HEK293T (cell line): ENCODE measurements around the gene C10orf71.

Source experiments
- CTCF ChIA-PET: fragments of 350-600 bp; formaldehyde crosslinking; extraction: SDS; loops from one replicate; lab custom pipeline; 2021; ENCODE audit warnings: antibody characterized with exemption, inconsistent platforms; lab: Yijun Ruan, JAX
- POLR2A ChIA-PET: fragments of 350-600 bp; formaldehyde crosslinking; extraction: SDS; loops from one replicate; lab custom pipeline; 2020; ENCODE audit warnings: antibody characterized with exemption, inconsistent platforms; lab: Yijun Ruan, JAX
- DNase-seq: peaks from one replicate; pipeline ENCODE4 v3.0.0; 2012; ENCODE audit warnings: mixed read lengths; ENCODE audit errors: extremely low spot score
- ARNT ChIP-seq: fragments of 450-650 bp; IDR thresholded peaks from 2 replicates; pipeline ENCODE4 v1.6.1; 2017; ENCODE audit warnings: mild to moderate bottlenecking
- BHLHE40 ChIP-seq: fragments of 450-650 bp; IDR thresholded peaks from 2 replicates; pipeline ENCODE4 v1.6.1; 2016; ENCODE audit warnings: mild to moderate bottlenecking, moderate library complexity, borderline replicate concordance
- CTBP1 ChIP-seq: fragments of 450-650 bp; IDR thresholded peaks from 2 replicates; pipeline ENCODE4 v1.6.1; 2016; ENCODE audit warnings: borderline replicate concordance
- ELF4 ChIP-seq: fragments of 450-650 bp; IDR thresholded peaks from 2 replicates; pipeline ENCODE4 v1.6.1; 2017; ENCODE audit warnings: antibody characterized with exemption
- FOXA1 ChIP-seq: fragments of 450-650 bp; IDR thresholded peaks from 2 replicates; pipeline ENCODE4 v1.6.1; 2016; ENCODE audit warnings: mild to moderate bottlenecking
- FOXK2 ChIP-seq: fragments of 450-650 bp; IDR thresholded peaks from 2 replicates; pipeline ENCODE4 v1.6.1; 2016; ENCODE audit warnings: mild to moderate bottlenecking
- FOXM1 ChIP-seq: fragments of 450-650 bp; IDR thresholded peaks from 2 replicates; pipeline ENCODE4 v1.6.1; 2017; ENCODE audit warnings: mild to moderate bottlenecking, borderline replicate concordance
- HDGF ChIP-seq: fragments of 450-650 bp; IDR thresholded peaks from 2 replicates; pipeline ENCODE4 v1.6.1; 2017; ENCODE audit warnings: antibody characterized with exemption, borderline replicate concordance
- L3MBTL2 ChIP-seq: fragments of 450-650 bp; conservative IDR thresholded peaks from 2 replicates; pipeline ENCODE4 v1.6.1; 2016; ENCODE audit warnings: mild to moderate bottlenecking
- LEF1 ChIP-seq: fragments of 450-650 bp; IDR thresholded peaks from 2 replicates; pipeline ENCODE4 v1.6.1; 2017; ENCODE audit warnings: mild to moderate bottlenecking, borderline replicate concordance
- NFRKB ChIP-seq: fragments of 450-650 bp; IDR thresholded peaks from 2 replicates; pipeline ENCODE4 v1.6.1; 2016; ENCODE audit warnings: mild to moderate bottlenecking, moderate library complexity
- PKNOX1 ChIP-seq: fragments of 450-650 bp; IDR thresholded peaks from 2 replicates; pipeline ENCODE4 v1.6.1; 2016
- SP1 ChIP-seq: fragments of 450-650 bp; IDR thresholded peaks from 2 replicates; pipeline ENCODE4 v1.6.1; 2017
- SUZ12 ChIP-seq: fragments of 450-650 bp; IDR thresholded peaks from 2 replicates; pipeline ENCODE4 v1.6.1; 2016; ENCODE audit warnings: mild to moderate bottlenecking
- TARDBP ChIP-seq: fragments of 450-650 bp; IDR thresholded peaks from 2 replicates; pipeline ENCODE4 v1.6.1; 2016
- ZNF384 ChIP-seq: fragments of 450-650 bp; IDR thresholded peaks from 2 replicates; pipeline ENCODE4 v1.6.1; 2016

The C10orf71 gene

GRCh38 chr10:49323171-49323895 lies 24.4 kb downstream of the C10orf71 start:
- ChIA-PET CTCF (interaction anchor here (0.8 kb wide), 1 partner anchor 29 kb away, joined by 3 read pairs; no protein-coding TSS in a partner anchor), POLR2A (no interaction called here)
- DNase-seq: no peak
- TF ChIP-seq CTBP1: no peak

DNA sequence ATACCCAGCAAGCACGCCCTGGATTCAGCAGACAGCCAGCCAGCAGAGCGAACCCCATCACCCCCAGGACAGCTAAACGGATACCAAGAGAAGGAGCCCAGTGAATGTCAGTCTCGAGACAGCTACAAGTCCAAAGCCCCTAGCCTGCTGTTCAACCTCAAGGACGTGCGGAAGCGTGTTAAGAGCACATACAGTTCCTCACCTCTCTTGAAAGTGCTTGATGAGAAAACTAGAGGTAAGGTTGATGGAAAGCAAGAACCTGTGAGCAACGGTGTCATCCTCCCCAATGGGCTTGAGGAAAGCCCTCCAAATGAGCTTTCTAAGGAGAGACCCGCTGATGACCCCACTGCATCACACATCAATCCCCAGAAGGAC lies 24.9 kb downstream of the C10orf71 start:
- ChIA-PET POLR2A (no interaction called here), CTCF (interaction anchor here (0.8 kb wide), 1 partner anchor 29 kb away, joined by 3 read pairs; no protein-coding TSS in a partner anchor)
- no peak for DNase-seq
- TF ChIP-seq HDGF: no peak
- TF ChIP-seq ELF4: no peak
- no peak for TF ChIP-seq BHLHE40
- TF ChIP-seq L3MBTL2: no peak
- no peak for TF ChIP-seq FOXK2
- TF ChIP-seq SP1: no peak
- TF ChIP-seq PKNOX1: no peak
- TF ChIP-seq FOXA1: no peak
- TF ChIP-seq TARDBP: no peak
- TF ChIP-seq NFRKB: no peak
- no peak for TF ChIP-seq LEF1

DNA sequence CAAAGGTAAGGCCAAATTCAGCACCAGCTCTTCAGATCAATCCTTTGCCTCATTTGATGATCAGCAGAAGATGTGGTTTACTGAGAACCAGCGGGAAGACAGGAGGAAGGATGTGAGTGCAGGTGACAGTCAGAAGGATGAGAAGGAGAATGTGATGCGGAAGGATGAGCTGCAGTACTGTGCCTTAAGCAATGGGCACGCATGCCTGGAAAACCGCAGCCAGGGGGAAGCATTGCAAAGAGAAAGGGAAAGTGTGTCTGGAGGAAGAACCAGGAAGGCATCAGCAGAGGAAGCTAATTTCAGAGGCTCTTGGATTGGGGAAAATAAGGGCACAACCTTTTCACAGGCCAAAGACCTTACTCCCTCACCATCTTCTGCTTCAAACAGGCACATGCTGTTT lies 25.7 kb downstream of the C10orf71 start:
- CTCF ChIA-PET: no interaction called here
- no peak for DNase-seq
- POLR2A ChIA-PET: no interaction called here
- no peak for TF ChIP-seq L3MBTL2
- TF ChIP-seq FOXK2: no peak
- no peak for TF ChIP-seq CTBP1
- no peak for TF ChIP-seq HDGF
- TF ChIP-seq FOXA1: no peak
- no peak for TF ChIP-seq SP1
- no peak for TF ChIP-seq ARNT
- TF ChIP-seq BHLHE40: no peak
- no peak for TF ChIP-seq NFRKB

DNA sequence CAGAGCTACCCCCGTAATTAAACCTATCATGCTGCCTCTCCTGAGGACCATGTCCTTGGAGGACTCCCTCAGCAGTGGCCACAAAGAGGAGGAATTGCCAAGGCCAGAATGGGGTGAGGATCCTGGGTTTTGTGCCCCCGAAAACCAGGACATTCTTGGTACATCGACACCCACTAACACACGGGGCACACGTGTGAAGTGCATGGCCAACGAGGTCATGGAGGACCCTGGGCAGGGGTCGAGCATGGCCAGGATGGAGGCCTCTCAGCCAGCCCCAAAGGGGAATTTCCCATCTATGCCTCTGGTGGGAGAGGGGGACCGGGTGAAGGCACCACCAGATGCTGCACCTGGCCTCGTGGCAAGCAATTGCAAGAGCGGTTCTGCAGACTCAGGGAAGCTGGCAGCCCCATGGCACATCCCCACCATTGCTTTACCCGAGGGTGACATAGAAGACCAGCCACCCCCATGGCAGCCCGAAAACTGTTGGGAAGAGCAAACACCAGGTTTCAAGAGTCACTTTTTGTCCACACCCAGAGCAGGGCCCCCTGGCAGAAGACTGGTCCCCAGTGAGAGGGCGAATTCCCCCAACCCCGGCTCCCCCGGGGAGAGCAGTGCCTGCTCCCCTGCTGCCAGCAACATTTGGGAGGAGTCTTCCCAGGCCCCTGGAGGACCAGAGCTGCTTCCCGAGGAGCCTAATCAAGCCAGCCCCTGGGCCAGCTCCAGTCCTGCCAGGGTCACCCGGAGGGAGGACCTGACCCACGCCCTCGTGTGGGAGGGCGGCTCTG lies 26.4 kb downstream of the C10orf71 start:
- DNase-seq: no peak
- CTCF ChIA-PET: no interaction called here
- POLR2A ChIA-PET: no interaction called here
- TF ChIP-seq BHLHE40 (no peak), ARNT (no peak), FOXA1 (no peak)

DNA sequence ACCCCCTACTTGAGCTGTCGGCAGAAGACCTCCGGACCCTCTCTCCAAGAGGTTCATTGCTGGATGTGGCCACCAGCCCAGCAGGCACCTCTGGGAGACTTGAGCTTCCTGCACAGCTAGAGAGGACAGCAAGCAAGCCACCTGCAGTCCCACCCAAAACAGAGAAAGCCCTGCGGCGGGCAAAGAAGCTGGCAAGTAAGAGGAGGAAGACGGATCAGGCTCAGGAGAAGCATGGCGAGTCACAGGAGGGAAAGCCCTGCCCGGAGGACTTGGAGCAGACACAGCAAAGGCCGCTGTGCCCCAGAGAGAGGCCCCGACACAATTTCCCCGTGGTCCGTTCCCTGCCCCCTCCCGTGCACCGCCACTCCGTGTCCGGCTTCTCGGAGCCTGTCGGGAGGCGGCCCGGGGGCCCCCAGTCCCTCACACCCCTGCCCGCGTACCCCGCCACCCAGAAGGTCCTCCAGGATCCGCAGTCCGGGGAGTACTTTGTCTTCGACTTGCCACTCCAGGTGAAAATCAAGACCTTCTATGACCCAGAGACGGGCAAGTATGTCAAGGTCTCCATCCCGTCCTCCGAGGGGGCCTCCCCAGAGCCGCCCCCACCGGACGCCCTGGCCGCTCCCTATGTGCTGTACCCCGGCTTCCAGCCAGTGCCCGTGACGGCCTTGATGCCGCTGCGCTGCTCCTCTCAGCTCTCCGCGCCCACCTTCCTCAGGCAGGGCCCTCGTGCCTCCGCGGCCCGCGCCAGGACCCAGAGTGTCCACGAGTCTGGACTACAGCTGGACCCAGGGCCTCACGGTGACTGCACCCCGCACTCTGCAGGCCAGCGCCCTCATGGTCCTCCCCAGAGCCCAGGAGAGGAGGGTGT lies 27.2 kb downstream of the C10orf71 start:
- ChIA-PET POLR2A (no interaction called here), CTCF (no interaction called here)
- TF ChIP-seq NFRKB (no peak), ARNT (no peak), L3MBTL2 (no peak), SUZ12 (no peak), FOXM1 (no peak), LEF1 (no peak), BHLHE40 (no peak), PKNOX1 (no peak), SP1 (no peak), ZNF384 (no peak), FOXK2 (no peak), FOXA1 (no peak), CTBP1 (no peak), TARDBP (no peak)
- no peak for DNase-seq

- ChIA-PET CTCF (no interaction called here), POLR2A (no interaction called here)
- DNase-seq: no peak
- TF ChIP-seq SUZ12: no peak
- TF ChIP-seq HDGF: no peak
- no peak for TF ChIP-seq TARDBP
- TF ChIP-seq SP1: no peak
- TF ChIP-seq FOXK2: no peak
- no peak for TF ChIP-seq NFRKB
- TF ChIP-seq FOXM1: no peak
- no peak for TF ChIP-seq BHLHE40
- TF ChIP-seq CTBP1: no peak
- no peak for TF ChIP-seq ZNF384
- TF ChIP-seq ARNT: no peak
- no peak for TF ChIP-seq ELF4
- no peak for TF ChIP-seq LEF1
- TF ChIP-seq PKNOX1: no peak
- TF ChIP-seq FOXA1: no peak
These were observed 28.3 kb downstream of the C10orf71 start for GRCh38 chr10:49327036-49327813.
